Fibroblast of skin of left quadriceps (primary cell): ENCODE measurements around the gene DRD3.
A peak's percentile ranks its signal among the peaks of the same experiment; 100 is the strongest.

Experiments used
- DNase-seq, 2 experiments: peaks; one replicate each; pipeline ENCODE4 v3.0.0-alpha.2; 2013; ENCODE audit warnings: low read depth in 2 of 2

The DRD3 gene

GRCh38 chr3:114179575-114179974 is 723 bp upstream of the DRD3 start:
- no peak for DNase-seq

- no peak for DNase-seq
These were observed 2.0 kb downstream of the DRD3 start for GRCh38 chr3:114176890-114177289.

GRCh38 chr3:114176487-114176886 is 2.4 kb downstream of the DRD3 start:
- no peak for DNase-seq

DNA sequence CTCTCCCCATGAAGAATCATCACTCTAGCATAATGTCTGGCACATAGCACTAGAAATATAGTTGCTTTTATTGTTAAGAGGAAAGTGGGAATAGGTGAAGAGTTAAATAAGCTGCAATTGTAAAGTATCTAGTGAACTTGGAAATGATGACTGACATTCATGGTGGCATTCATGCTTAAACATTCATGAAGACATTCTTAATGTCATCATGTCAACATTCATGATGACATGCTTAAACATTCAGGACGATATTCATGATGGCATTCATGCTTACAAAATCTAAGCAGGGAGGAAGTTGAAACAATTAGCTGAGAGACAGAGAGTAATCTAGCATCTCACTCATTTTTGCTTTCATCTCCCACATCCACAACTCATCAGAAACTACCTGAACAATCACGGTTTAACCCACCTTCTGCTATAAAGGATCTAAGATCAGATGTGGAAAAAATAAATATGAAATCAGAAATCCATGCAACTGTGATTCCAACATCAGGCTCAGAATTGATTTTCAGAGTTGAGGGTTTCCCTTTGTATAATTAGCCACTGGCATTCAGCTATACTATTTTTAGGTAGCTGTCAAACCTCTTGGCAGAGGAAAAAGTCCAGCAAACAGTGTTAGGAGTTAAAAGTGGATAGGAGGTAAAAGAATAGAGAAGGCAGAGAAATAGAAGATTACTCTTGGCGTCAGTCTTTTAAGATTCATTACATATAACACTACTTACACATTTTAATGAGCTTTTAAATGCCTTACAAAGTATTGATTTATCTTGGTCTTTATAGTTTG is 3.5 kb downstream of the DRD3 start:
- no peak for DNase-seq

- DNase-seq, result no peak
These were observed 7.2 kb downstream of the DRD3 start for GRCh38 chr3:114171677-114172076.

DNA sequence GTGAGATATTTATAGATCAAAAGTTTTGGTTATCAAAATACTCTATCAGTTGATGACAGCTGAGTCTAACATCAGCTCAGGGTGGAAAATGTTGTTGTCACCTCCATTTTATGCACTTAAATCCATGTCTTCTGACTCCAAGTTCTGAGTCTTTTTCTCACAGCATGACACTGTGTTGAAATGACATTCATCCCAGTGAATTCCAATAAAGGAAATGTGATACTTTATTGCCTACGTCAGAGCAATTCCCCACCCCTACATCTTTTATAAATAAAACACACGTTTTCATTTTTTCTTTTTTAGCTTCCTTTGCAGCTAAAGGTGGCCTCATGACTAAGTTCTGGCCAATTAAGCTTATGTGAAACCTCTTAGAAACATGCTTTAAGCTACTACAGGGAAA is 10.7 kb downstream of the DRD3 start:
- DNase-seq, result no peak

GRCh38 chr3:114157321-114157720 is 21.5 kb downstream of the DRD3 start:
- DNase-seq, result no peak

DNA sequence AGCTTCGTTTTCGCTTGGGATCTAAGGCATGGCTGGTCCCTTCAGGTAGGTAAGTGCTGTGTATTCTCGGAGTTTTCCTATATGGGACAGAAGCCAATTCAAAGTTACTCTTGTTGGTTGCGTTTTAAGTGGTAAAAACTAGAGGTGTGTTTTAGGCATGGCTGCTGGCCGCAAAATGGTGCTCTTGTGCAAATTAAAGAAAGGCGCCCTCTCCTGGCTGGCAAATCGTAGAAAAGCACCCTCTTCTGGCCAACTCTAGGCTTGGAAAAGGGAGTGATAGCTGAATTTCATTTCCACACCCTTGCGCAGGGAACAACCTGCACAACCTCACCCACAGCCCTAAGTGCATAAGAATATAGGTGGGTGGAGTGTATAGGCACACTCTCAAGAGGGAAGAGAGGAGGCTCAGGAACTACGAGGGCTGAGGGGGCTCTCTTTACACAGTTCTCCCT is 23.5 kb downstream of the DRD3 start:
- DNase-seq, result no peak

GRCh38 chr3:114154321-114154821 is 24.5 kb downstream of the DRD3 start:
- no peak for DNase-seq

DNA sequence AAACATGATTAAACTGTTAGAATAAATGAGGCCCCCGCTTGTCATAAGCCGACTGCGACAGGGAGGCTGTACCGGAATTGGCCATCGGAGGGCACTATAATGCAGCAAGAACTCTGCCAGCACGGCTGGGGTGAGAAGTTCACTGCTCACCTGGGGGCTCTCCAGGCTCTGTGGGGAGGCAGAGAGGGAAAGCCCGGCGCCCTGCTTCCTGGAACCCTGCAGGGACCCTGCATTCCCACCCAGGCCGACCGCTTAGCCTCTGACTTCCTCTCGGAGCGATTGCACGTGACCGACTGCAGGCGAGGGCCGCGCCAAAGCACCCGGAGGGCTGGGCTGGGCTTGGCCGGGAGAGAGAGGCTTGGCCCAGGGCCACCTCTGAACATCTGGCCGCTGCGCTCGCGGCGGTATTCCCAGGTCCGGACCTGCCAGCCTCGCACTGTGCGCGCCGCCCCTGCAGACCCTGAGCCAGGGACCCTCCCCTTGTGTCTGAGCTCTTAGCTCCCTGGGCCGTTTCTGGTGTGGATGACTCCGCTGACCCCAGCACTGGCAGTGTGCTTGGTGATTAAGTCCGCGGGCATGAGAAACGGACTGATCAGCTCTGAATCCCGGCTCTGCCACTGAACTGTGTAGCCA is 26.2 kb downstream of the DRD3 start:
- DNase-seq, result peak; percentile 17 to 20

DNA sequence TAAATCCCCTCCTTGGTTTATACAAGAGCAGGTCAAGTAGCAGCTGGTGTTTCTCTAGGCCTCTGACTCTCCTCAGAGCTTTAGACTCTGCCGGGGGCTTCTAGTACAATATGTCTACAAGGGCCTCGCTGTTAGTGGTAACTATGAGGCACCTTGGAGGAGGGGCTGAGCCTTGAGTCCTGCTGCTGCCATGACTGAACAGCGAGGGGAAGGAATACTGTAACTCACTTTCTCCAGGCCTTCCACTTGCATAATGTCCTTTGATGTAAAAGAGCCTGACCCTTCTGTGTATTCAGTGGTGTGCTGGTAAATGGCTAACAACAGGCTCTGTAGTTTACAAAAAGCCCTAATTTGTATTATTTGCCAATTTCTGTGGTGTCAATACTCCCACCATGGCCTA is 27.8 kb downstream of the DRD3 start:
- DNase-seq, result no peak

DNA sequence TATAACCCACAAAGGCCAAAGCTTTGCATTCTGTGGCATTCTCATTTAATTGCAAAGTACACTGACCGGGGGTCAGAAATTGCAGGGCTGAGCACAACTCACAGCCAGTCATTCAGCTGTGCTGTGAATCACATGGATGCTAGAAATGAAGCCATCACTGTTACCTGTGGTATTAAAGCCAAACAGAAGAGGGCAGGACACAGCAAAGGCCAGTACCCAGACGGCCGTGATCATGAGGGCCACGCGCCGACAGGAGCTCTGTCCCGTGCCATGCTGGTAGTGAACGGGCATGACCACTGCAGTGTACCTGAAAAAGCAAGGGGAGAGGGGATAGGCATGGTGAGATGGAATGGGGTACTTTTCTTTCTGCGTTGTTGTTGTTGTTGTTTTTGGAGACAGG is 31.6 kb downstream of the DRD3 start:
- no peak for DNase-seq

DNA sequence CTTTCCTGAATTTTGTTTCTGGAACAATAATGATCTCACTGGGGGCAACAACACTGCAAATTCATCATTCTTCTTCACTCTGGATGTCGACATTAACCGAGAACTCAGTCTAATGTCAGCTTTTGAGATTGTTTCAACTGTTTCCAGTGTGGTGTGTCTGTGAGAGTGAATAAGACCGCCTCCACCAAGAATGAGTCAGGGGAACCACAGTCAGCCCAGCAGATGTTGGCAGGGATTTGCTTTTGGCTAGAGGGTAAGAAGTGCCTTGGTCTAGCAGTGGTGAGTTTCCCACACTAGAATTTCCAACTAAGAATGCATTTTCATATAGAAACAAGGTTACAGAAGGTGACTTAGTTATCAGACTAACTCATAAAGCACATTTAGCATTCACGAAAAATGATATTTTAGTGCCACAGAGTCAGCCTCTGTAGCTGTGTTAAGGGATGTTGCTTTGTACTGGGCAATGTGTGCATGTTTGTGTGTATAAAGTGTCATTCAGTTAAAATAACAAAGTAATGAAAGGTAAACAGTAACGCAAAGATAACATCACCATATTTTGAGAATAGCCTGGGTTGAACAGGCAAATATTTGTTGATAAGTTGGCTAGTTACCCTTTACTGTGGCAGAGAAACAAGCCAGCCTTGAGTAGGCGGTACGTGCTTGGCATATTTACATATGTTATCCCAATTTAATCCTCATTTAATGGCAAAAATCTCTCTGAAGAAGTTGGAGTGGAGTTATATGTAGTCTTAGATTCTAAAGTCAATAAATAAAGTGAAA is 33.8 kb downstream of the DRD3 start:
- peak; percentile 72 for DNase-seq

GRCh38 chr3:114143817-114144216 is 35.0 kb downstream of the DRD3 start:
- DNase-seq, result no peak

DNA sequence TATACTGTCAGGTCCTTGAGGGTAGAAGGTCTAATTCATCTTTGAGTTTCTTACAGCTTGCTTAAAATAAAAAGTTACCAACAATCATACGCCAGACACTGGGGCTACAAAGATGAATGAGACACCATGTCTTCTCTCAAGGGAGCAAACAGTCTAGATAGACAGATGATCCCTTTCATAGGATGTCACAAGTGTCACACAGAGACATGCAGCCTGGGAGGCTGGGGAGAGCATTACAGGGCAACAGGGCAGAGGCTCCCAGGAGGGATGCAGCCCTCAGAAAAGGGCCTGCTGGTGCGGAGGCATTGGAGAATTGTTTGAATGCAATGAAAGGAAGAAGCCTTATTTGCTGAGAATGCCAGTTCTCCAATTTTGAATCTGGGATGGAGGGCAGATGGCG is 39.0 kb downstream of the DRD3 start:
- DNase-seq, result no peak

DNA sequence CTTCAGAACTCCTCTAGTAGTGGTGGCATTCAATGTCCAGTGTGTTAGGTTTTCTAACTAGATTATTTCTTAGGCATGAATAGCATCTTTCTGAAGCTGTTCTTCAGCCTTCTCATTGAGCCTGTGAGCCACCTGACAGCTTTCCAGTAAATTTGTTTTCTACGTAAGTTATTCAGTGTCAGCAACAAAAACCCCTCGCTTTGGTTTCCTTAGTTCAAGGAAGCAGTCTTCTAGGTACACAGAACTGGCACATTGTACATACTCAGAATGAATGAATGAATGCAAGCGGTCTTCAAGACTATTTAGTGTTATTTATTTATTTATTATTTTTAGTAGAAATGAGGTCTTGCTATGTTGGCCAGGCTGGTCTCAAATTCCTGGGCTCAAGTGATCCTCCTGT is 44.9 kb downstream of the DRD3 start:
- no peak for DNase-seq

GRCh38 chr3:114132500-114132899 is 46.4 kb downstream of the DRD3 start:
- no peak for DNase-seq

GRCh38 chr3:114128826-114129225 is 50.0 kb downstream of the DRD3 start:
- DNase-seq, result no peak

GRCh38 chr3:114128231-114128630 is 50.6 kb downstream of the DRD3 start:
- no peak for DNase-seq

- DNase-seq, result no peak
These were observed 51.3 kb downstream of the DRD3 start for GRCh38 chr3:114127517-114127916.

- no peak for DNase-seq
These were observed 52.4 kb downstream of the DRD3 start for GRCh38 chr3:114126461-114126860.

GRCh38 chr3:114122027-114122709 is 56.7 kb downstream of the DRD3 start:
- DNase-seq, result no peak
